Smooth muscle cell of trachea (primary cell): ENCODE data around the gene CEACAM4. TPM values are rescaled to one million over a fixed set of nuclear protein-coding genes. Genes with fewer than 3 reads are reported as not detected.

Experiments
- total RNA-seq: library from RNA; depleted of rRNA; stranded (reverse); fragments of >200 nt; gene quantifications from 2 replicates; pipeline ENCODE4 v1.2.1, GENCODE V29; 2014

Gene CEACAM4
- total RNA-seq = not detected in 2 replicates

DNA sequence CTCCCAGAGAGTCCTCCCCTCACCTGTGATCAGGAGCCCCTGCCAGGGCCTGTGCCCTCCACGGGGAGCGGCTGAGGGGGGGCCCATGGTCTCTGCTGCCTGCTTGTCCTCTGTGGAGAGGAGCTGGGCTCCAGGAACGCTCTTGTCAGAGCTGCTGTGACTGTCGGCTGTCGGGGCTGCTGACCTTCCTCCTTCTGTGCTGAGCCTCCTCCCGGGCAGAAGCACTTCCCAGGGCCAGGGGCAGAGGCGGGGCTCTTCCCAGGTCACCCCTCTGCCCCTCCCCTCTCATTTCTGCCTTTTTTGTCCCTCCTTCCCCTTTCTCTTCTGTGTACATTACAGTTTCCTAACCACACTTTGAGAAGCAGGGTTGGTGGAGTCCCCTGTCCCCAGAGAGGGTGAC lies at the start of gene CEACAM4:
Gene CEACAM4 (minus strand): TSS at position 198 of the 400 bp plus-strand sequence. CDS start 111 bp downstream, at position 87.

GRCh38 chr19:41575998-41576397 lies 50.9 kb downstream of the CEACAM4 start, which contains the start of gene CEACAM21:
Gene CEACAM21 (plus strand): TSS chr19:41576166. CDS start chr19:41576275, 109 bp downstream.

Other genes starting within 250 kb of the CEACAM4 start
- 8.9 and 13.7 TPM in 2 replicates for gene EXOSC5, start 229.7 kb downstream of the CEACAM4 start, total RNA-seq
- 43.8 and 48.1 TPM in 2 replicates for gene BCKDHA, start 229.3 kb downstream of the CEACAM4 start, total RNA-seq
- gene B3GNT8, start 199.7 kb downstream of the CEACAM4 start, total RNA-seq = 3.5 and 4.5 TPM in 2 replicates
- gene DMAC2, start 187.2 kb downstream of the CEACAM4 start, total RNA-seq = 44.0 and 46.1 TPM in 2 replicates
- not detected in 2 replicates for gene ERICH4, start 183.9 kb downstream of the CEACAM4 start, total RNA-seq
- not detected in 2 replicates for gene CEACAM21, start 50.9 kb downstream of the CEACAM4 start, total RNA-seq
- gene CEACAM7, start 61.2 kb upstream of the CEACAM4 start, total RNA-seq = not detected in 2 replicates
- gene CEACAM5, start 81.6 kb upstream of the CEACAM4 start, total RNA-seq = not detected in 2 replicates
- not detected in 2 replicates for gene CEACAM6, start 128.5 kb upstream of the CEACAM4 start, total RNA-seq
- not detected in 2 replicates for gene CEACAM3, start 169.5 kb upstream of the CEACAM4 start, total RNA-seq
- not detected in 2 replicates for gene LYPD4, start 217.6 kb upstream of the CEACAM4 start, total RNA-seq
- not detected in 2 replicates for gene DMRTC2, start 218.0 kb upstream of the CEACAM4 start, total RNA-seq
- 959 and 1,046 TPM in 2 replicates for gene RPS19, start 233.2 kb upstream of the CEACAM4 start, total RNA-seq